HepG2 (cell line): ENCODE results near the gene IBTK. TPM values are rescaled to one million over a fixed set of nuclear protein-coding genes. Genes with fewer than 3 reads are reported as not detected.

ENCODE experiments used
- CC2D1A ChIP-seq: sonication (generic); formaldehyde crosslinking; IDR thresholded peaks from 2 replicates; pipeline ENCODE4 v1.8.1; 2023; ENCODE audit warnings: mild to moderate bottlenecking, missing genetic modification reagents
- EP300 ChIP-seq, 3 experiments: sonication (generic) in 1 of 3; formaldehyde crosslinking in 1 of 3; IDR thresholded peaks; 2 replicates each; pipeline versions ENCODE4 v1.5.1 to v1.6.1; 2011 to 2020; ENCODE audit warnings: low read depth in 2 of 3, low read length in 2 of 3, borderline replicate concordance in 1 of 3, improper control_type of control experiment in 1 of 3, mild to moderate bottlenecking in 1 of 3, missing genetic modification reagents in 1 of 3, moderate library complexity in 1 of 3
- KAT8 ChIP-seq: IDR thresholded peaks from 2 replicates; pipeline ENCODE4 v1.6.1; 2016; ENCODE audit warnings: missing genetic modification reagents, missing compliant biosample characterization
- KDM1A ChIP-seq: IDR thresholded peaks from 2 replicates; pipeline ENCODE4 v1.6.1; 2016; ENCODE audit warnings: missing compliant biosample characterization
- KMT2B ChIP-seq: IDR thresholded peaks from 2 replicates; pipeline ENCODE4 v1.6.1; 2016; ENCODE audit warnings: missing genetic modification reagents, missing compliant biosample characterization
- PHF5A ChIP-seq: IDR thresholded peaks from one replicate; pipeline ENCODE4 v1.6.1; 2018; ENCODE audit warnings: low read depth, missing genetic modification reagents; ENCODE audit not compliant: unreplicated experiment
- PLSCR1 ChIP-seq: sonication (generic); formaldehyde crosslinking; IDR thresholded peaks from 2 replicates; pipeline ENCODE4 v1.5.0; 2020; ENCODE audit warnings: missing genetic modification reagents, mild to moderate bottlenecking, borderline replicate concordance
- RARA ChIP-seq: IDR thresholded peaks from 2 replicates; pipeline ENCODE4 v1.6.1; 2016; ENCODE audit warnings: missing genetic modification reagents, missing compliant biosample characterization
- SP5 ChIP-seq: IDR thresholded peaks from 2 replicates; pipeline ENCODE4 v1.6.1; 2016; ENCODE audit warnings: low read depth, borderline replicate concordance
- TGIF2 ChIP-seq: IDR thresholded peaks from 2 replicates; pipeline ENCODE4 v1.6.1; 2016; ENCODE audit warnings: control low read depth, missing compliant biosample characterization
- ZBTB1 ChIP-seq: sonication (generic); formaldehyde crosslinking; IDR thresholded peaks from 2 replicates; pipeline ENCODE4 v1.4.0; 2020; ENCODE audit warnings: missing genetic modification reagents, borderline replicate concordance
- ZBTB34 ChIP-seq: sonication (generic); formaldehyde crosslinking; IDR thresholded peaks from 2 replicates; pipeline ENCODE4 v1.8.0; 2022; ENCODE audit warnings: mild to moderate bottlenecking, missing genetic modification reagents
- ZNF460 ChIP-seq: sonication (generic); formaldehyde crosslinking; IDR thresholded peaks from 2 replicates; pipeline ENCODE4 v1.5.1; 2020; ENCODE audit warnings: missing genetic modification reagents, mild to moderate bottlenecking, borderline replicate concordance
- polyA plus RNA-seq, 8 experiments: library from polyadenylated mRNA; depleted of rRNA in 3 of 8; stranded (reverse) in 7 of 8; unstranded in 1 of 8; fragments of >200 nt; fragmentation: Illumina TruSeq in 4 of 8; extraction: Trizol in 4 of 8; gene quantifications; 2 replicates each; pipeline versions ENCODE4 v1.2.1 to v1.2.3, GENCODE V29; 2011 to 2016; ENCODE audit warnings: low read depth in 4 of 8, missing spikeins in 1 of 8, mixed read lengths in 1 of 8; ENCODE audit not compliant: insufficient read depth in 1 of 8
- total RNA-seq, 5 experiments: library from RNA; depleted of rRNA; stranded (reverse); fragments of >200 nt; fragmentation: Illumina TruSeq; extraction: Trizol; gene quantifications; 2 replicates each; pipeline ENCODE4 v1.2.3, GENCODE V29; 2016; ENCODE audit warnings: low read depth in 1 of 5

The IBTK gene
- total and polyA plus RNA-seq, 2 of the 13 experiments (the other 11 are each of a cell fraction or from before 2014, with no cell fraction given), result 23.8 to 60.0 TPM

GRCh38 chr6:82246370-82246769 is 1.2 kb downstream of the IBTK start (continued):
- TF ChIP-seq EP300 (IDR thresholded peaks at IDR 0.05; ENCODE audit: low read depth in 2 of 2, low read length in 2 of 2) (no peak), EP300 (CRISPR knock-in tag; IDR thresholded peaks at IDR 0.05; ENCODE audit: borderline replicate concordance) (no peak), PHF5A (CRISPR knock-in tag) (peak; percentile 10), KAT8 (no peak), ZBTB1 (CRISPR knock-in tag) (no peak), ZBTB34 (CRISPR knock-in tag) (0 out of 2 replicates have a peak, but pooled peaks have one; percentile 16), ZNF460 (CRISPR knock-in tag) (peak; percentile 72; the same call in 1 of the 2 replicates), SP5 (CRISPR knock-in tag) (0 out of 2 replicates have a peak, but pooled peaks have one; percentile 22), CC2D1A (CRISPR knock-in tag) (no peak), TGIF2 (no peak), PLSCR1 (CRISPR knock-in tag) (no peak), RARA (peak; percentile 38; the same call in 1 of the 2 replicates), KDM1A (peak; percentile 24; the same call in 1 of the 2 replicates), KMT2B (peak; percentile 20; the same call in 1 of the 2 replicates)
- TF ChIP-seq, all 625 proteins: peak for 10
